ENCODE measurements around the gene KEL.

- no peak for TF ChIP-seq CTCF (conservative IDR thresholded peaks at IDR 0.05)
- no peak for TF ChIP-seq ZFX (IDR thresholded peaks at IDR 0.05)
These were observed 2.5 kb upstream of the KEL start for GRCh38 chr7:142964502-142965246.
